HG02943 (cell line): ENCODE data around the gene FCN2.

Experiments
- ATAC-seq: cut with Tn5 transposase; IDR thresholded peaks from one replicate; pipeline ENCODE4 v1.9.1; 2021; ENCODE audit warnings: mild to moderate bottlenecking, low read depth, moderate library complexity; ENCODE audit not compliant: unreplicated experiment

FCN2 gene

DNA sequence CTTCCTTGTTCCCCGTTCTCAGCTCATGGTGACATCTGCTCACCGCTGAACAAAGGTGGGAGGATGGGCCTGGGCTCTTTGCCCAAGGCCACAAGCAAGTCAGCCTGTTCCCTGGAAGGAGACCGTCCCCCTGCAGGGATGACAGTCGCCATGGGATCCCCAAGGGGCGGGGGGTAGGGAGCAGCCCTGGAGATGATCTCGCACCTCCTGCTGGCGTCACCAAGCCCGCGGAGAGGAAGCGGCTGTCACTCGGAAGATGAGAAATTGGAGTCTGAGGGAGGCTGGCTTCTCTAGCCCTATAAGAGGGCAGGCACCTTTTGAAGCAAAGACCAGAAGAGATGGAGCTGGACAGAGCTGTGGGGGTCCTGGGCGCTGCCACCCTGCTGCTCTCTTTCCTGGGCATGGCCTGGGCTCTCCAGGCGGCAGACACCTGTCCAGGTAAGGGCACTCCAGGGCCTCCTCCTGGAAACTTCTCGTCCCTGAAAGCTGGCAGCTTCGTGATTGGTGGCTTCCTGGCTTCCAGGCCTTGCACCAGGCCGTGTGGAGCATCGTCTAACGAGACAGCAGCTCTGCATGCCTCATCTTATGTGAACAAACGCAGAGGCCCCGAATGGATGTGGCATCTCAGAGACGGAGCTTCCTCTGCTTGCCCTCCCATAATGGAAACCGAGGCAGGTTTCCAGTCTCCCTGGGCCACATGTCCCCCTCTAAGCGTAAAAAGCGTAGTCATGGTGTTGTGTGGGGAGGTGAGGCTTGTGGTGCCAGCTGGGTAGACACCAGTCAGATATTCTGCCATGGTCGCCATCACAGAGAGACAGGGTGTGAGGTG is at the start of gene FCN2:
FCN2 (plus strand) TSS at position 327 of the 829 bp plus-strand sequence; CDS start at position 339, 12 bp downstream.
- no peak for ATAC-seq

DNA sequence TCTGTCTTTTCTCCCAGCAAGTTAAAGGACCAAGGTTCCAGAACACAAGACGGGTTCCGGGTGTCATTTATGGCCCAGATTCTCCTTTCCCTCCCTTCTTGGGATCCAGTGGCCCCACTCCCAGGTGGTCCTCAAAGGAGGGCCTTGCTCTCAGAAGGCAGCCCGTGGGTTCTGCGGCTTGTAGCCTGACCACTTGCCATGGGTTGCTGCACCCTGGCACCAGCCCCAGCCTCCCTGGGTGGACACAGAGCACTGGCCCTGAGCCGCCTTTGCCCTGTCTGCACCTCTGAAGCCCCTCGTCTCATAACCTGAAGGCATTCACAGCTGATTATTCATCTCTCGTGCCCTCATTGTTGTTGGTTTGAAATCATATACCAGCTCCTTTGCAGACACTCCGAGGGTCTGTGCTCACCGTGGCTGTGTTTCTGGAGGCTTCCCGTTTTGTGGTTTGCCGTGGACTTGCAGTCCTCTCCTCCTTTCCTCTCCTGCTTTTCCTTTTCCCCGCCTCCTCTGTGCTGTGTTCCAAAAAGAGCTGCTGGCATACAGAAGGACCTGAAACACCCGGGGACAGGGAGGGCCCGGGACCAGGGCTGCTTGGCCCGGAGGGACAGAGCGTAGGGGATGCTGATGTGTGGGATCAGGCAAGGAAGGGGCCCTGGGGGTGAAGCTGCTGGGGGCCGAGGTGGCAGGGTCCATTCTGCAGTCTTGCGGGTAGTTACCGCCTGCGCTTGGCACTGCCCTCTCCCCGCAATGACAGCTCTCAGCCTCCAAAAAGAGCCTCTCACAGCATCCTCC is 49.5 kb upstream of the FCN2 start:
- ATAC-seq, result no peak

DNA sequence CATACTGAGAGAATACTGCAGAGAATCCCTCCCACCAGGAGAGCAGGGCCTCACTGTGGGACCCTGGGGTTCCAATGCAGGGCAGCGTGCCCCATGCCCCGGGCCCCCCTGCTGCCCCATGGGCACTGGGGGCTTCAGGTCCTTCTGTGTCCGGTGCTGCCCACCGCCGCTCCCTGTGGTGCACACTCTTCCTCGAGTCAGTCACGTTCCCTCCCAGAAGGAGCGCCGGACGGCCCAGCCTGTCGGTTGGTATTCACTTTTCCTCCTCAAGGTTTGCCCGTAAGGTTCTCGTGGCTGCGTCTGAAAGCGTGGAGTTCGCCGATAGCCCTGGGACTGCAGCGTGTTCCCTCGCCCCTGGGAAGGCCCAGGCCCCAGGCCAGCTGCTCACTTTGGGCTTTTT is 48.1 kb upstream of the FCN2 start:
- no peak for ATAC-seq

DNA sequence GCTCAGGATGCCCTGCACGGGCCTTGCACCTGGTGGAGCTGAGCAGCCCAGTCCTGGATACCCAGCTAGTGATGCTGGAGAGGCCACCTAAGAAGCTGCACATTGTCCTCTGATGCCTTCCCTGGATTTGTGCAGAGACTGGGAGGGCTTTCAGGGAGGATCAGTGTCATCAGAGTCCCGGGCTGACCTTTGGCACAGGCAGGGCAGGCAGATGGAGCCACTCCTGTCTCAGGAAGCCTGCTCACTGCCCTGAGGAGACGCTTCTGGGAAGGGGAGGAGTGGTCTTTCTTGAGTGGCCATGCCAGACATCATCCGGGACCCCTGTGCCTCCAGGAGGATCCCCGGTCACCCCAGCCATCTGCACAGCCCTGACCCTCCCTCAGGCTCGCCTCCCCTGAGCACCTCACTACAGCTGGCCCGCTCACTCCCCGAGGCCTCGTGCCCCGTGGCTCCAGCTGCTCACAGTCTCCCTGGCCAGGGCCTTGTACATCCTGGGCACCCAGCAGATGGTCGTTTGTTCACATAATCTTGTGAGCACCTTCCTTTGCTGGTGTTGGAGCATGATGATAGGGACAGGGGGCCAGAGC is 47.2 kb upstream of the FCN2 start:
- no peak for ATAC-seq

DNA sequence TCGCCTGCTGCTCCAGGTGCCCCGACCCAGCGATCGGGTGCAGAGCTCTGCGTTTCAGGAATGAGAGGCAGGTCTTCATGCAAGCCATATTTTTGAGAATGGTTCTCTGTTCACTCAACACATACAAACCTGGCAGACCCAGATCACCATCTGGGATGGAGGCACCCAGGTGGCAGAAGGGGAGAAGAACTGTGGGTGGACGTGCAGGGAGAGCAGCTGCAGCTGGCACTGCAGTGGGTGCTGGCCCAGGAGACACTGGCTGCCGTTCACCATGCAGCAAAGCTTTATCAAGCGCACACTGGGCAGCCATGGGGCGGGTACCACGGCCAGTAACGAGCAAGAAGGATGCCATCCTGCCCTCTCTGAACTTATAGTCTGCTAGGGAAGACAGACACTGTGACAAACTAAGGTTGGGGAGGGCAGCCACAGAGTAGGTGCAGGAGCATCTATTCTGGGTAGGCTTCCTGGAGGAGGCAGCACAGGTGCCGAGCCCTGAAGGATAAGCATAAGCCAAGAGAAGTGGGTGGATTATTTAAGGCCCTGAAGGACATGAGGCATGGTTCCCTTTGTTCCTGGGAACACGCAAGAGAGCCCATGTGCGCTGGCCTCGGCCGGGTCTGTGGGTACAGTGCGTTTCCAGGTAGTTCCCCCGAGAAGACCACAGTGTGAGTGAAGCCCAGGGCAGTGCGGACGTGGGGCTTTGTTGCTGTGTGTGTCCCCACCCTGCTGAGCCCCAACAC is 46.2 kb upstream of the FCN2 start:
- ATAC-seq, result no peak

DNA sequence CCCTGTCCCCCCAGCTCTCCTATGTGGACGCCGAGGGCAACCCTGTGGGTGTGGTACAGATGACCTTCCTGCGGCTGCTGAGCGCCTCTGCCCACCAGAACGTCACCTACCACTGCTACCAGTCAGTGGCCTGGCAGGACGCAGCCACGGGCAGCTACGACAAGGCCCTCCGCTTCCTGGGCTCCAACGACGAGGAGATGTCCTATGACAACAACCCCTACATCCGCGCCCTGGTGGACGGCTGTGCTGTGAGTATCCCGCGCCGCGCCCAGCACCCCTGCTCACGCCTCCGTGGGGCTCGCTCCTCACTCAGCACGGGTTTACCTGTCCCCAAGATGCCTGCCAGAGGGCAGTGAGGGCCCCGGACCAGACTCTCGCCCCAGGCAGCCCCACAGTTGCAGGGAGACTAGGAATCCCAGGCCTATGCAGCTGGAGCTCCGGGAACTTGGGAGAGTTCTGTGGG is 45.6 kb upstream of the FCN2 start:
- no peak for ATAC-seq

DNA sequence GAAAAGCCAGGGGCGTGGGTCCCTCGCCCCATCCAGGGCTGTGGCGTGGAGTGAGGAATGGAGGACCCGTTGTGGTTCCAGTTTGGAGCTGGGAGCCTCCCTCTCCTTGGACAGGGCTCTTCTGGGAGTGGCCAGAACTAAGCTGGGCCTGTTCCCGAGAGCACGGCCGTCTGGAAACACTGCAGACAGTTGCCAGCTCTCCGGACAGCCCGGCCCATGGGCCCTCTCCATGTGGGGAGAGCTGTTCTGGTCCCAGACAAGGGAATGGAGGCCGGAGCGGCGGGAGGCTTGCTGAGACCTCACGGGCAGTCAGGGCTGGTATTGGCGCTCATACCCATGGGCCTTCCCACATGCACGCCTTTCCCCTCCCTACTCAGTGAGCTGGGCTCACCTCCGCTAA is 45.2 kb upstream of the FCN2 start:
- ATAC-seq, result no peak

DNA sequence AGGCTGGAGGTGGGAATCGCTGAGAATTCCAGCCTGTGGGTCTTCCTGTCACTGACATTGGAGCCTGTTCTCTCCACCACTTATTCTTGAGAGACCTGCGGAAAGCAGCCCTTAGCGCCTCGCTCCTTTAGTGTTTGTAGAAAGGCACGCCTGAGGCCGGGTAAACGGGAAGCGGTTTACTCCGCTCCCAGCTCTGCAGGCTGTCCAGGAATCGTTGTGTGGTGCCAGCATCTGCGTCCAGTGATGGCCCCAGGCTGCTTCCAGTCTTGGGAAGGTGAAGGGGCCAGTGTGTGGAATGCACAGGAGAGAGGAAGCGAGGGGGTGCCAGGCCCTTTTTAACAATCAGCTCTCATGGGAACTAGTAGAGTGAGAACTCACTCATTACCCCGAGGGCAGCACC is 44.6 kb upstream of the FCN2 start:
- no peak for ATAC-seq

DNA sequence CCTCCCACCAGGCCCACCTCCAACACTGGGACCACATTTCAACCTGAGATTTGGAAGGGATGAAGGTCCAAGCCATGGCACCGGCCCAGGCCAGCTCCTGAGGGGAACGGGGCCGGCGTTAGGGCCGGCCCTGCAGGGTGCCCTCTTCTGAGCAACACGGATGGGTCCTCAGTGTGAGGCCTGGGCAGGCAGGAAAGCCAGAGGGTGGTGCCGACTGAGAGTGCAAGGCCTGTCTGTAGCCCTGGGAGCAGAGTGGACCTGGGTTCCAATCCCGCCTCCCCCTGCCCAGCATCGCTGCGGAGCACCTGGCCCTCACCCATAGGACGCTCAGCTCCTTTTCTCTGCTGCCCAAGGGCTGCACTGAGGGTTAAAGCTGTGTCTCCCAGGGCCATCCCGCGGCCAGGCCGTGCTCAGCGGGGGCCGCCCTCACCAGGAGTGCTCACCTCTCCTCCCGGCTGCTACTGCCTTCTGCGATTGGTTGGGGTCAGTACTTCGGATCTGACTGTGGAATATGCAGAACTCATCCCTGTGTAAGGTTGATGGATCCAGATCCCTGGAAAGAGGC is 44.1 kb upstream of the FCN2 start:
- no peak for ATAC-seq

DNA sequence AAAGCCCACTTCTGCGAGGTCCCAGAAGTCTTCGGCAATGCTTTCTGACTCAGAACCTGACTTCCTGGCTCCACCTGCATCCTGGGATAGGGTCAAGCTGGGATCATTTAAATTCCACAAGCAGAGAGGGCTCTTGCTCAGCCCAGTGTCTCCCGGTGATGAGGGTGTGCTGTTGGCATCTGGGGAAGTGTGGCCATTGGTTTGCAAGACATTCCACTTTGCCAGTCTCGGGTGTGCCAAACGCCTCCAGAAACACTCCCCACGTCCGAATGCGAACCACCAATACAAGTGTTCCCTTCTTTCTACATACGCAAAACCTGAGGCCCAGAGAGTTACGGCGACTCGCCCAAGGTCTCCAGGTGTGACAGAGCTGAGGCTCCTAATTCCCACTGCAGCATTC is 43.1 kb upstream of the FCN2 start:
- no peak for ATAC-seq

DNA sequence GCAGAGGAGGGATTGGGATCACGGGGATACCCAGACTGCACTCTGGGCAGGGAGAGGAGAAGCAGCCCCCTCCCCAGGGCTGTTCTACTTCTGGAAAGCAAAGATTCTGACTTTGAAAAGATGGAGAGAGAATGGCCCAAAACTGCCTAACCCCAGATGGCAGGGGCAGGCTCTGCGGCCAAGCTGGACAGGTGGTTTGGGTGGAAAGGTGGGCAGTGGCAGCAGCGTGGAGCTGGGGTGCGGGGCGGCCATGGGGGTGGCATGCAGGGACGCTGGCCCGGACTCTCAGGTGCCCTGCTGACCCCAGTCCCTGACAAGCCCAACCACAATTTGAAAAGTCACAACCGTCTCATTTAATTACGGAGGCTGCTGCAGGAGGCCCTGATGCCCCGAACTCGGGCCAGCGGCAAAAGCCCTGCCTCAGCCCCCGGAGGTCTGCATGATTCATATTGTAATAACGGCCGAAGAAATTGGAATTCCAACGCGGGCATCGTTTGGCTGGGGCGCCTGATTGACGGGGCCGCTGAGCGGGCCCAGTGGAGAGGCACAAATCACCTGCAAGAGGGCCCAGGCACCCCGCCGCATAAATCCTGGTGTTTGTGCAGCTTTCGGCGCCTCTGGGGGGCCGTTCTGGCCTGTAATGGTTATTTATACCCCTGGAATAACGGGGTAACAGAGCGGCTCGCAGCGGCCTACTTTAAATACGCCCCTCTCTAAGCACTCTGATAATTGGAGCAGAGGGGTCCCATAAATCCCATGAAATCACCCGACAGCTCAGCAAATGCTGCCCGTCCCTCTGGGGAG is 41.8 kb upstream of the FCN2 start:
- no peak for ATAC-seq

DNA sequence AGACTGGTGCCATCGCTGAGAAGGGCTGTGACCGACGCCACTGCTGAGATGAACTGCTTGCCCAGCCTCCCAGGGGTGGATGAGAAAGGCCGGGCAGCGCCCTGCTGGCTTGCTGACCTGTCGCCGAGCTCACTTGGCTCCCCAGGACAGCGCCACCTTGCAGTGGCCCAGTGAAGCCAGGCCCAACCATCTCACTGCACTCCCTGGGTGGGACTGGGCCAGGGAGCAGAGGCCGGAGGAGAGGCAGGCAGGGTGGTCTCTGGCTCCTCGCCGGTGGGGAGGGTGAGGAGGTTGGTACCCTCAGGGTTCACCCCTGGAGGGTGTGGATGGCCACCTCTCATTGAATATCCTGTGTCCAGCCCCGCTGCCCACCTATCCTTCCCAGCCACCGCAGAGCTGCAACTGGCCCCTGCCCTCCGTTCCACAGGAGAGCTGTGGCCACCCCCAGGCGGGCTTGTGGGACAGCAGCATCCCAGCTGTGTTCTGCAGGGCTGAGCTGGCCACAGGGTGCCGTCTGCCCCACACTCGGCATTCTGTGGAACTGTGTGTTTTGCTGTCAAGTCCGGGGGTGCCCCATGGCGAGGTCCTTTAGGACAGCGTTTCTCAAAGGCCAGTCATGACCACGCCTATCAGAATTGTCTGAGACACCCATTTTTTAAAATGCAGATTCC is 41.0 kb upstream of the FCN2 start:
- no peak for ATAC-seq

DNA sequence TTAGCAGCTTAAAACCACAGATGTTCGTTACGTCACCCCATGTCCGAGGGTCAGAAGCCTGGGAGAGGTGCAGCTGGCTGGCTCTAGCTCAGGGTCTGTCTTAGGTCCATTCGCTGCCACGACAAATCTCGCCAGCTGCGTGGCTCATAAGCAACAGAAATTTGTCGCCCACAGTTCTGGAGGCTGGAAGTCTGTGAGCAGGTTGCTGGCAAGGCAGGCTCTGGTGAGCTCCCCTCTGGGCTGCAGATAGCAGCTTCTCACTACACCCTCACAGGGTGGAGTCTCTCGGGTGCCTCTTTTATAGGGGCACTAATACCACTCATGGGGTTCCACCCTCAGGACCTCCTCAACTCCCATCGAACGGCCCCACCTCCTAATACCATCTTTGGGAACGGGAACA is 40.1 kb upstream of the FCN2 start:
- no peak for ATAC-seq

DNA sequence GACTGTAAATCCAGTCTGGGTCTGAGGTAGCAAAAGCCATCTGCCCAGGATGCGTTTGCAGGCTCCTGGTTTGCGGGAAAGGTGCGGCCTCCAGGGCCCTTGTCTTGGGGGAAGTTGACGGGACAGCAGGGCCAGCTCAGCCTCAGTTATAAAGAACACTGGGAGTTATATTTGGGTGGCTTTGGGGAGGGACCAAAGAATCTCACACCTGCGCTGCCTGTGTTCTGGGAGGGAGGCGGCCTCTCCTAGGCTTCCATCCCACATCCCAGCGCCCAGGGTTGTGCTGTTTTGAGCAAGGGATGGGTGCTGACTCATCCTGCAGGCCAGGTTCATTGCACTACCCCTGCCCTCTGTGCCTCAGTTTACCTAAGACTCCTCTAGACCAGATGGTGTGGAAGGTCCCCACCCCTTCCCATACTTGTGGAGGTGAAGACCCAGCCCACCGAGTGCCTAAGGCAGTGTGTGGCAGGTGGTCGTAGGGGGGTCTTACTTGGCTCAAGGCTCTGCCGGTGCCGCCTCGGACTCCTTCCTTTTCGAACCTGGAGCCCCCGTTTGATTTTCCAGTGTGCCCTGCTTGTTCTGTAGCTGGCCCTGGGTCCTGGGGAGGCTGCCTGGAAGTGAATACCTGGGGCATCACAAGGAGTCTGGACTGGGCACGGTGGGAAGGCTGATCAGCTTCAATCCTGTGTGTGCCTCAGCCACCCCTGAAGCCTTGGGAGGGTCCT is 39.3 kb upstream of the FCN2 start:
- no peak for ATAC-seq

DNA sequence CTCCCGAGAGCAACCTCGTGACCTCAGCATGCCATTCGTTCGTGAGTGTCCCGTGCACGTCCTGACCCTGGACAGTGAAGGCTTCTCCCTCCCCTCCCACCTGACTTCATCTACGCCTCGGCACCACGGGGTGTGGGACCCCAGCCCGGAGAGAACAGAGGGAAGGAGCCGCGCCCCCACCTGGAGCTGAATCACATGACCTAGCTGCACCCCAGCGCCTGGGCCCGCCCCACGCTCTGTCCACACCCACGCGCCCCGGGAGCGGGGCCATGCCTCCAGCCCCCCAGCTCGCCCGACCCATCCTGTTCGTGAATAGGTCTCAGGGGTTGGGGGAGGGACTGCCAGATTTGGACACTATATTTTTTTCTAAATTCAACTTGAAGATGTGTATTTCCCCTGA is 38.3 kb upstream of the FCN2 start:
- no peak for ATAC-seq

DNA sequence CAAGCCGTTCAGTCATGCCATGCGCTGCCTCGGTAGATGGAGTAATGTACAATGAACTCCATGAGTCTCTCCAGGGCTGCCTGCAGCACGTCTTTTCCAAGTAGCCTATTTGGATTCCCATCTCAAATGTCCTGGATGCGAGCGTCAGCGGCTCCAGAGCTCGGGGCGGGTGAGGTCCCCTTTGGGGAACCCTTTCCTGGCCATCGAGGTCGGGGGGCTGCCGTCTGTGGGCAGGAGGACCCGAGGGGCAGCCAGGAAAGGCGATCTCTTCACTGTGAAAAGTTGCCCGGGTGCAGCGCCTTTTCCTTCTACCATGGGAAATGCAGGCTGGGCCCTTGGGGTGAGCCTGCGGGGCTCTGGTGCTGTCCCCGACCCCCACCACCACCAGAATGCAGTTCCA is 36.9 kb upstream of the FCN2 start:
- no peak for ATAC-seq

DNA sequence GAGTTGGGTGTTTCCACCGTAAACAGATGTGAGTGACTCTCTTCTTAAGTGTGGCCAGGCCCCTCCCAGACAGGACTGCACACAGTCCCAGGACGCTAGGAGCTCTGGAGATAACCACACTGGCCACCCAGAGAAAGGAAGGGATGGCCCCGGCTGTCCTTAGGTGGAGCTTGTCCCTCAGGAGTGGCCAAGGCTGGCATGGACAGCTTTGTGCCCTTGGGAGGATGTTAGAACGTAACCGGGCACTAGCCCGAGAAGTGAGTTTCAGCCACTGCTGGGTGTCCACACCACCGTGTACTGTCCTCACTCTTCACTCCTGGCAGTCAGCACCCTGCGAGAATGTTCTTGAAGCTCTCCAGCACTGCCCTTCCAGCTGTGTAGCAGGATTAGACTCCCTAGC is 35.8 kb upstream of the FCN2 start:
- ATAC-seq, result no peak

DNA sequence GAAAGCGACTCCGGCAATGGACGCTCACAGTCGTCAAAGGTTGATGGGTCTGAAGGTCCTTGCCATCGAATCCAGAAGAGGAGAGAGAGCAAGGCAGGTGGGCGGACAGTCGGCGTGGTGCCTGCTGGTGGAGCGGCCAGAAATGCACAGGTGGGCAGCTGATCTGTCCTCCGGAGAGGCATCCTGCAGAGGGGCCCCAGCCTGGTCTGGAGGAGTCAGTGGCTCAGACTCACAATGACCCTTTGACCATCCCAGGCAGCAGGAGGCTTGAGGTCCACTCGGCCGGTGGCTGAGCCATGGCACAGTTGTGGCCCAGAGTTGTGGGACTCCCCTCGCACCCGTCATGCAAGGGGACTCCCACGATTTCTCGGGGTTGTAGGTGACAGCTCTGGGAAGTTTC is 34.4 kb upstream of the FCN2 start:
- ATAC-seq, result no peak
